HG02798 (cell line): Measurements from ENCODE around the gene ODC1.
"Not testable (repeated sequence)": the region's sequence is repeated elsewhere in the genome, so short reads cannot be mapped to it uniquely, and the experiment has no call there.

Source experiments
- ATAC-seq: cut with Tn5 transposase; IDR thresholded peaks from one replicate; pipeline ENCODE4 v1.9.1; 2021; ENCODE audit warnings: mild to moderate bottlenecking; ENCODE audit not compliant: unreplicated experiment, poor library complexity

Gene ODC1

DNA sequence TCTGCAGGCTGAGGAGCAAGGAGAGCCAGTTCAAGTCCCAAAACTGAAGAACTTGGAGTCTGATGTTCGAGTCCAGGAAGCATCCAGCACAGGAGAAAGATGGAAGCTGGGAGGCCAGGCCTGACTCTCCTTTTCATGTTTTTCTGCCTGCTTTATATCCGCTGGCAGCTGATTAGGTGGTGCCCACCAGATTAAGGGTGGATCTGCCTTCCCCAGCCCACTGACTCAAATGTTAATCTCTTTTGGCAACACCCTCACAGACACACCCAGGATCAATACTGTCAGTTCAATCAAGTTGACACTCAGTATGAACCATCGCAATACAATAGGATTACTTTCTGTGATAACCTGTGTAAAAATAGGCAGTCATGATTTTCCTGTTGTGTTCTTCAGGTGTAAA, 9.1 kb upstream of the ODC1 start:
- ATAC-seq: not testable (repeated sequence)

GRCh38 chr2:10454505-10454904, 6.4 kb upstream of the ODC1 start:
- no peak for ATAC-seq

DNA sequence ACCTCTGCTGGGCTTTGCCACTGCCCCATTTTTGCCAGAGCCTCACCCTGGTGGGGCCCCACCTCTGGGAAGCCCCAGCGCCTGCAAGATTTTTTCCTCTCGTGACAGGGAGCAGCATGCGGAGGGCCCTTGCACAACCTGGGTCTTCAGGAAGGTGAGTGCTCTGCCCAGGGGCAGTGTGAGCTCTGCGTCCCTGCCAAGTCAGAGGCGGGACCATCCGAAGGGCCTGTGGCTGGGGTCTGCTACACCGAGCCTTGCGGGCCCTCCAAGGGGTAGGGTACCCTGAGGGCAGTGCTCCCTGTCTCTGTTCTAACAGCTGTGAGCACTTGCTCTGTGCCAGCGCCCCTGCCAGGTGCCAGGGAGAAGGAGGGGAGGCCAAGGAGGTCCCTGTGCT, 5.8 kb upstream of the ODC1 start:
- no peak for ATAC-seq

DNA sequence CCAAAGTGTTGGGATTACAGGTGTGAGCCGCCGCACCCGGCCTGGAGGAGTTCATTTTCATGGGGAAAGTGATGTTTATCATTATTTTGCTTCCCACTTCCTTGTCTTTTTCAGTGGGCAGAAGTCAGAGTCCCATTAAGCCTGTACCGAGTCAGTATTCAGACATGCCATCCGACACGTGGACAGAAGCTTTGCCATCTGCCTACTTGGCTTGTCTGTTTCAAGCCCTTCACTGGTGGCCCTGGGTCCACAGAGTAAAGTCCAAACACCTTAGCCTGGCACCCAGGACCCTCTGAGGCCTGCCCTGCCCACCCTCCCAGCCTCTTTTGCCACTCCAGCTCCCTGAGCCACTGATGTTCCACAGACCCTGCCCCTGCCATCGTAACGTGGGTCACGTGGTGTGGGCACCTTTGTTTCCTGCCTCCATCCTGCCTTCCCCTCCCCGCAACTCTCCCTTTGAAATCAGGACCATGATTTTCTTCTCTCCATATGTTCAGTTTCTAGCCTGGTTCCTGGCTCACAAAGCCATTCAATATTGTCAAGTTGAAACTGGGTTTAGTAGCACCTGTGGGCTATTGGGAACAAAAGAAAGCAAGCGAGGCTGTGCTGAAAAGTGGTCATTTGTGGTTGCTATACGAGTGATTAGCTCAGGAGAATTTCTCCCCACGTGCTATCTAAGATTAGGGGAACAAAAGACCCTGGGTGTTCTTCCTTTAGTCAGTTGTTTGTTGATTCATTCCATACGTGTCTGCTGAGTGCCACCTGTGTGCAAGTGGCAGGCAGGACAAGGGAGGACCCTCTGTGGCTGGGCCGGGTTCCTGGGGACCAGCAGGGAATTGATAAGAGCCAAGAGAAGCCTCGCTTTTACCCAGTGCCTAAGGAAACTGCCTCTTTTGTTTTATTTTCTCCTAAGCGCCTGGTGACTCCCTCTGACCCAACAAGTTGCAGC, 5.1 kb upstream of the ODC1 start:
- no peak for ATAC-seq

DNA sequence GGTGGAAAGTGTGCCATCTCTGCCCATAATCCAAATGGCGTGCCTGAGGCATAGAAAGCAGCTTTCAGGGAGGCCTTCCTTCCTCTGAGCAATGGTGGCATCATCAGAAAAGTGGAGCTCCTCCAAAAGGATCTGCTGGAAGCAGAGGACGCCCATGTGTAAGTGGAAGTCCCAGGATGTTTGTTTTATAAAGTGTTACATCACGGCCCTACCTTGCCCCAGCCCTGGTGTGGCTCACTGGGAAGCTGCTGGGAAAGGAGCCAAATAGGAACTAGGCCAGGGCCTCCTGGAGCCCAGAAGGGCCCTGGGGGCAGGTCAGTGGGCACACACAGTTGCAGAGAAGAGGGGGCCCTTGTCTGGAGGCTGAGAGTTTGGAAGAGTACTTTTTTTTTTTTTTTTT, 4.2 kb upstream of the ODC1 start:
- ATAC-seq: no peak

DNA sequence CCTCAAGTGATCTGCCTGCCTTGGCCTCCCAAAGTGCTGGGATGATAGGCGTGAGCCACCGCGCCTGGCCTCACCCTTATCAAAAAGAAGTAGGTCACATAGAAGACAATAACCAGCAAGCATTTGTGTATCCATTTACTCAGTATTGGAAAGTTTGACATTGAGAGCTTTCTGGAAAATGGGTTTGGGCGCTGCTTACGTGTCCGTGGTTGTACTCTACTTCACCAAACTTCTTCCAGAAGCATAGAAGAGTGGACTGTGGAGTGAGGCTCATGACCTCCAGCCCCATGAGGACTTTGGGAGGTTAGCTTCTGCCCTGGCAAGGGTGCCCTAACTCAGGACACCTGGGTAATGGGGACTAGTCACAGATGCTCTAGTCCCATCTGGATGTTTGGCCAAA, 3.7 kb upstream of the ODC1 start:
- ATAC-seq: no peak

GRCh38 chr2:10449838-10450691, 1.9 kb upstream of the ODC1 start:
- no peak for ATAC-seq

- no peak for ATAC-seq
Measured at GRCh38 chr2:10449486-10449831, 1.3 kb upstream of the ODC1 start.

- peak; percentile 66 for ATAC-seq
Measured at GRCh38 chr2:10448576-10449485, 704 bp upstream of the ODC1 start.

DNA sequence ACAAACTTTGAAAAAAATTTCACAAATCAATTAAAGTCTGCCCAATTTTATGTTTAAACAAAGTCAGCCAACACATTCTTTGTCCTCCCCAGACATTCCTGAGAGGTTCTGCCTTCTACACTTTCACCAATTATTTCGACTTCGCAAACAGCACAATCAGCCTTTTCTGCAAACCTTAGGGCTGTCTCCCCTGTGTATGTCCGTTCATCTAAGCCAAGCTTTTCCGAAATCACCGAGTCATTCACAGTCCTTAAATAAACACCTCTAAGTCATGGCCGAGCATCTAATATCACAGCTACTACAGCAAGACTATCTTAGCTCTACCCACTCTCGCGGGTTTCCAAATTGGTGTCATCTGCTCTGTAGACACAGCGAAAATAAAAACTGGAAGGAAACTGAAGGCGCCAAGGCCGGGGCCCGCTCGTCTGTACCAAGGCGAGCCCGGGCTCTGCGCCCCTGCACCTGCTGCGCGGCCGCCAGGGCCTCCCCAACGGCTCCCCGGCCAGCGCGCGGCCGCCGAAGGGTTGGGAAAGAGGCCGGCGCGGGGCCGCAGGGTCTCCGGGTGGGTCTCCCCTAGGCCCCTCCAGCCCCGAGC, 730 bp downstream of the ODC1 start:
- ATAC-seq: peak; percentile 29

DNA sequence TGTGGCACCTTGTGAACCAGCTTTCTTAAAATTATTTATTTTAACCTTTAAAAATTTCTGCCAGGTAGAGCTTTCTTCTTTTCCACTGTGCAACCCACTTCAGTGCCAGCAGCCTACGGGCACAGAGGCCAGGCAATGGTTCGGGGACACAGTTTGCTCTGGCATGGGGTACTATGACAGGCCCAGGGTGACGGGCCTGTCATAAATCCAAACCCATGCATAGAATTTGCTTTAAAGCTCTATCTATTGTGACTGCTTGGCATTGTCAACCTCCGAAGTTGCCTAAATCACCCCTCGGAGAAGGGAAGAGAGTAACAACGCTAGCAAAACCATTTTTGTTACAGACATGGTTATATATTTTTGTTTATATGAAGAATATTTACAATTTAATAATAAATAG, 1.5 kb downstream of the ODC1 start:
- ATAC-seq: no peak

DNA sequence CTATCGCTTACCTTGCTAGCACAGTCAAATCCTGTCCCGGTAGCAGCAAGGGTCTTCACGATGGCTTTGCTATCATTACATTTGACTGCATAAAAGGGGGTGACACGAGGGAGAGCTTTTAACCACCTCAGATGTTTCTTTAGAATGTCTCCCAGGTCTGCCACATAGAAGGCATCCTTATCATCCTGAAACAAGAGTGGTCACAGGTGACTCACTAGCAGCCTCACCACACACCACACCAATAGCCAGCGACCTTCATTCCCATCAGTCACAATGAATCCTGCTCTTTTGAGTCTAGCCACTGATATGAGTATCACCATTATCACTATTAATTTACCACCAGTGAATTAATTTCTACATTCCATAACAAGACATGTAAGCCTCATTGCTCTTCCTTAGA, 3.7 kb downstream of the ODC1 start:
- no peak for ATAC-seq

DNA sequence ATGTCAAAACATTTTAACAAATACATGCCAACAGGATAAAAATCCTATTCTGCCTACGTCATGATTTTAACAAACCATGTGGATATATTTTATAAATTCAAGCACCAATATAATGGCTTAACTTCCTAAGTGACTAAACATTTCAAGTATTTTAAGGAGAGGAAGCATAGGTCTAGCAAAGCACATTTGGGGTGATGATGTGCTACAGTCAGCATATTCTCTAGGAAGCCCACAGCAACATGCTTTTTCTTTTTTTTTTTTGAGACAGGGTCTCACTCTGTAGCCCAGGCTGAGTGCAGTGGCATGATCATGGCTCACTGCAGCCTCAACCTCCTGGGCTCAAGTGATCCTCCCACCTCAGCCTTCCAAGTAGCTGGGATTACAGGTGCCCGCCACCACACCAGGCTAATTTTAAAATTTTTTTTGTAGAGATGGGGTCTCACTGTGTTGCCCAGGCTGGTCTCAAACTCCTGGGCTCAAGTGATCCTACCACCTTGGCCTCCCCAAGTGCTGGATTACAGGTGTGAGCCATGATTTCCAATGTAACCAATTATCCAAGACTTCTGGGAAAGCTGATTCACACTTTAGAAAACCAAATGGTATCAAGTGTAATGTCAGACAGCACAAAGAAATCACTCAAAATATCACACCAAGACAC, 5.5 kb downstream of the ODC1 start:
- ATAC-seq: not testable (repeated sequence)

GRCh38 chr2:10441948-10442347, 6.2 kb downstream of the ODC1 start:
- no peak for ATAC-seq

DNA sequence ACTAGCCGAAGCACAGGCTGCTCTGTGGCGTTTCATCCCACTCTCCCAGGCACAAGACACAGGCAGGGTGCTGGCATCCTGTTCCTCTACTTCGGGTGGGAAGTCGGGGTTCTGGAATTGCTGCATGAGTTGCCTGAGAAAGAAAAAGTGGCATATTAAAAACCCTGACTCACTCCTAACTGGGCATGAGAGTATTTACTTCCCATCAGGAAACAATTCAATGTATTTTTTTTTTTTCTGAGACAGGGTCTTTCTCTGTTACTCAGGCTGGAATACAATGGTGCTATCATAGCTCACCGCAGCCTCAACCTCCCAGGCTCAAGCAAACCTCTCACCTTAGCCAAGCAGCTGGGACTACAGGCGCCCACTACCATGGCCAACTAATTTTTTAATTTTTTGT, 7.4 kb downstream of the ODC1 start:
- ATAC-seq: no peak

DNA sequence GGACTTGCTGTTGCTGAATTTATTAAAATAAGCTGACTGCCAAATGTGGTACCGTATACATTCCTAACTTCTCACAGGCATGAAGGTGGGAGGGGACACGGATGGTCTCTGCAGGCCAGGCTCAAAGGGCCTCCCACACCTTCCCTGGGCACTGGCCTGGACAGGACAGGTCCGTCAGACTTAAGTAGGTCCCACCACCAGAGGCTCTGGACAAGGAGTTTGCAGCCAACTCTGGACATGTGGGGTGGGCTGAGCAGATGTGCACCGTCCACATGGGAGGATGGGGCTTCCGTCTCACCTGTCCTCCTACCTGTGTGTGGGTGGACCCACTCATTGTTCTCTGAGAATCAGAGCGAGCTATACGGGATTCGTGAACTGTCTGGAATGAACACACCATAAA, 8.2 kb downstream of the ODC1 start:
- no peak for ATAC-seq

DNA sequence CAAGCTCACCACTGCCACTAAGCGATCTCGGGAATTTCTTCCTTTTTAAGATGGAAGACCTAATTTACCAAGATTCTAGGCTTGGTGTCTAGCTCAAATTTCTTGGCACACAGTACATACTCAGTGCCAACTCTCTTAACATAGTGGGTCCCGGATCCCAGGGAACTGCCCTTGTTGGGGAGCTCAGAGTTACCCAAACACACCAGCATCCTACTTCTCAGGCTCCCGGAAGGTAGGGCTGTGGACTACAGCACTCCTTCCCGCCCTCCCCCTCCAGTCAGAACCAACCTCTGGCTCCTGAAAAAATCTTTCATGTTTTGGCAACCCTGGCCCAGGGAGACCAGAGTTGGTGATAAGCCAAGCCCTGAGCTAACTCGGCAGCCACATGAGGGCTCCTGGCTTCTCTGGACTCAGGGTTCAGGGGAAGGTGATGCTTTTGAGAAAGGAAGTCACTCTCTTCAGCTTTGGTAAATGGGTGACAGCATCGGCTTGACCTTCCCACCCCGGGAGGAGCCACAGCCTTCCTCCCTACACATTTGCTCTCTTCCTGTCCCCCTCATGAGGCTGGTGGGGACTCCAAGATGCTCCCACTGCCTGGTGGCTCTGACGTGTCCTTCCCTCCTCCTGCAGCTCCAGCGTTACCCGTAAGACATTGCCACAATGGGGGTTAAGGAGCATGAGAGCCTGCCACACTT, 8.8 kb downstream of the ODC1 start:
- ATAC-seq: no peak

DNA sequence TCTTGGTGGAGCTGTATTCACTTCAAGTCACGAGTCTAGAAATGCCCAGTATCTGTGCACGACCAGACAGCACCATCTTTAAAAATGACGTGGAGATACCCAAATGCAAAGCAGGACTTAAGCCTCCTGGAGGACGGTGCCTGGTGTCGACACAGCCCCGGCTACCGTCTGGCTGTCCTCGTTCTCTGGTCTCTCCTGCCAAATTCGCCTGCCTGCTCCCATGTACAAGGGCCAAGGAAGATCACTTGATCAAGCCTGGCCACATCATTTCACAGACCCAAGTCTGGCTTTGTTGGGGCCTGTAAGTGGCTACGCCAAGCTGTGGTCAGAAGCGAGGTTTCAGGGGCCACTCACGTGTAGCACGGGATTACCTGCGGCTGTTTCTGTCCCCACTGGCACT, 9.4 kb downstream of the ODC1 start:
- no peak for ATAC-seq

DNA sequence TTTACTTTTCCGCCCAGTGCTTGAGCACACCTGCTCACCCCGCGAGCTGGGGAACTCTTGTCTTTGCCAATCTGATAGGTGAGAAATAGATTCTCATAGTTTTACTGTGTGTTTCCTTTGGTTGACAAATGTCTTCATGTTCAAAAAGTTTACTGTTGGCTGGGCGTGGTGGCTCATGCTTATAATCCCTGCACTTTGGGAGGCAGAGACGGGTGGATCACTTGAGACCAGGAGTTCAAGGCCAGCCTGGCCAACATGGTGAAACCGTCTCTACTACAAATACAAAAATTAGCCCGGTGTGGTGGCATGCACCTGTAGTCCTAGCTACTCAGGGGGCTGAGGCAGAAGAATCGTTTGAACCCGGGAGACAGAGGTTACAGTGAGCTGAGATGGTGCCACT, 10.3 kb downstream of the ODC1 start:
- no peak for ATAC-seq
